OCI-LY7 (cell line): Measurements from ENCODE around the gene SLC2A8. TPM values are rescaled to one million over a fixed set of nuclear protein-coding genes. Genes with fewer than 3 reads are reported as not detected.

ENCODE experiments used
- BruUV-seq: library from RNA; stranded (reverse); fragments of 400-500 nt; replicated peaks from 2 replicates; lab custom pipeline; 2021; lab: Mats Ljungman, UMichigan
- CTCF ChIA-PET: fragments of 300-600 bp; sonication (Branson Sonifier 250); formaldehyde crosslinking; loops from one replicate; lab custom pipeline; 2022; ENCODE audit warnings: antibody characterized with exemption; ENCODE audit not compliant: unreplicated experiment; lab: Charles Lee
- POLR2A ChIA-PET: fragments of 300-600 bp; sonication (Branson Sonifier 250); formaldehyde crosslinking; loops from one replicate; lab custom pipeline; 2022; ENCODE audit warnings: antibody characterized with exemption; lab: Charles Lee
- DNase-seq: peaks from one replicate; pipeline ENCODE4 v3.0.0-alpha.2; 2015; ENCODE audit warnings: low spot score
- H2AFZ ChIP-seq: fragments of 200-600 bp; sonication (generic), shearing (Covaris generic); 2 replicates; pipeline ENCODE4 v1.6.1; 2014; ENCODE audit warnings: mild to moderate bottlenecking, antibody characterized with exemption, low read length, moderate library complexity
- H3K27ac ChIP-seq: fragments of 200-600 bp; sonication (generic); 2 replicates; pipeline ENCODE4 v1.5.1; 2014; ENCODE audit warnings: mixed run types, low read depth, mild to moderate bottlenecking, moderate library complexity, low read length, inconsistent platforms; ENCODE audit not compliant: poor library complexity, severe bottlenecking
- H3K36me3 ChIP-seq: fragments of 200-600 bp; sonication (generic); 2 replicates; pipeline ENCODE4 v1.6.1; 2014; ENCODE audit warnings: mild to moderate bottlenecking, antibody characterized with exemption, low read length, moderate library complexity, mixed read lengths; ENCODE audit not compliant: insufficient read depth
- H3K4me1 ChIP-seq: fragments of 200-600 bp; sonication (generic); 2 replicates; pipeline ENCODE4 v1.5.1; 2014; ENCODE audit warnings: mild to moderate bottlenecking, low read length; ENCODE audit not compliant: insufficient read depth, poor library complexity, severe bottlenecking
- H3K4me2 ChIP-seq: fragments of 200-600 bp; sonication (generic); 2 replicates; pipeline ENCODE4 v1.6.1; 2014; ENCODE audit warnings: mild to moderate bottlenecking, low read length
- H3K4me3 ChIP-seq: fragments of 200-600 bp; sonication (generic); 2 replicates; pipeline ENCODE4 v1.5.1; 2014; ENCODE audit warnings: mild to moderate bottlenecking, low read depth, low read length; ENCODE audit not compliant: poor library complexity, severe bottlenecking
- H3K79me2 ChIP-seq: fragments of 200-600 bp; sonication (generic); 2 replicates; pipeline ENCODE4 v1.6.1; 2016; ENCODE audit warnings: low read depth, mild to moderate bottlenecking, low read length, moderate library complexity, mixed read lengths; ENCODE audit not compliant: insufficient read depth
- H3K9me2 ChIP-seq: fragments of 200-600 bp; sonication (generic); 2 replicates; pipeline ENCODE4 v1.6.1; 2016; ENCODE audit warnings: mild to moderate bottlenecking, low read length, mixed read lengths; ENCODE audit not compliant: insufficient read depth
- H3K9me3 ChIP-seq: fragments of 200-600 bp; sonication (generic); 2 replicates; pipeline ENCODE4 v1.6.1; 2014; ENCODE audit warnings: mild to moderate bottlenecking, mixed run types, low read length, mixed read lengths
- H4K20me1 ChIP-seq: fragments of 200-600 bp; sonication (generic); 2 replicates; pipeline ENCODE4 v1.6.1; 2014; ENCODE audit warnings: mild to moderate bottlenecking, antibody characterized with exemption, low read length, moderate library complexity, mixed read lengths; ENCODE audit not compliant: insufficient read depth
- CTCF ChIP-seq: fragments of 200-600 bp; sonication (generic); conservative IDR thresholded peaks from 2 replicates; pipeline ENCODE4 v1.5.1; 2014; ENCODE audit warnings: mild to moderate bottlenecking, antibody characterized with exemption, low read length, moderate library complexity, mixed read lengths
- EZH2phosphoT487 ChIP-seq: fragments of 200-600 bp; sonication (generic); IDR thresholded peaks from 2 replicates; pipeline ENCODE4 v1.6.1; 2018; ENCODE audit warnings: low read depth, borderline replicate concordance, mild to moderate bottlenecking, mixed run types, antibody characterized with exemption, low read length, moderate library complexity, mixed read lengths
- intact Hi-C: fragments of 100-400 bp; cut with micrococcal nuclease; formaldehyde crosslinking; loops from one replicate; pipeline ENCODE4 v1.10.0; 2022; ENCODE audit not compliant: unreplicated experiment
- total RNA-seq, 2 experiments: library from RNA; depleted of rRNA in 1 of 2; stranded (reverse); fragments of >200 nt in 1 of 2; shearing (Covaris generic) in 1 of 2; gene quantifications; 2 replicates each; pipeline ENCODE4 v1.2.3, GENCODE V29; 2014 to 2022

The SLC2A8 gene
- total RNA-seq, 2 experiments from 2014 or later, result 11.9 to 19.6 TPM

DNA sequence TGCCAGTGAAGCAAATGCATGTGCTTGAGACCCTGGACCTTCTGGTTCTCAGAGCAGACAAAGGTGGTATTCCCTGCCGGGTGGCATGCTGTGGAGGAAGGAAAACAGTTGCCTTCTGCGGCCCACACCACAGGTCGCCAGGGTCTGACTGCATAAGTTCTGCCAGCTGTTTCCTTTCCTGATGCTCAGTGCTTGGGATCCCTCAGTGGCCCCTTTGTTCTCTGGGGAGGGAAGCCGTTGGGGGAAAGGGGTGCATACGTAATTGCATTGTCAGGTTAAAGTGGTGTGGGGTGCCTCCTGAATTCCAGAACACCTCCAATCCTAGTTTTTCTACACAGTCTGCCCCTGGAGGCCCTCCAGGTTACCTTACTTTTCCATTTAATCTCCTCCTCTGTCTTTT, 43.1 kb upstream of the SLC2A8 start:
- no peaks in the 10 kb centered on the region for H3K36me3 ChIP-seq
- H3K9me2 ChIP-seq, result no peaks in the 10 kb centered on the region
- no peak overlapping the region for H3K4me3 ChIP-seq
- no peaks in the 10 kb centered on the region for H3K79me2 ChIP-seq
- H4K20me1 ChIP-seq, result no peaks in the 10 kb centered on the region
- intact Hi-C loops, result no loop called here
- no peak overlapping the region for H2AFZ ChIP-seq
- no peak for DNase-seq
- CTCF ChIA-PET, result interaction anchor here (0.5 kb wide), 1 partner anchor 236 kb away, joined by 3 read pairs; no protein-coding TSS in a partner anchor
- TF ChIP-seq CTCF (no peak), EZH2phosphoT487 (no peak)
- no peak overlapping the region for H3K27ac ChIP-seq
- H3K4me1 ChIP-seq, result no peaks in the 10 kb centered on the region
- no TSS peak for BruUV-seq
- POLR2A ChIA-PET, result no interaction called here
- no peak overlapping the region for H3K4me2 ChIP-seq
- no peaks in the 10 kb centered on the region for H3K9me3 ChIP-seq

DNA sequence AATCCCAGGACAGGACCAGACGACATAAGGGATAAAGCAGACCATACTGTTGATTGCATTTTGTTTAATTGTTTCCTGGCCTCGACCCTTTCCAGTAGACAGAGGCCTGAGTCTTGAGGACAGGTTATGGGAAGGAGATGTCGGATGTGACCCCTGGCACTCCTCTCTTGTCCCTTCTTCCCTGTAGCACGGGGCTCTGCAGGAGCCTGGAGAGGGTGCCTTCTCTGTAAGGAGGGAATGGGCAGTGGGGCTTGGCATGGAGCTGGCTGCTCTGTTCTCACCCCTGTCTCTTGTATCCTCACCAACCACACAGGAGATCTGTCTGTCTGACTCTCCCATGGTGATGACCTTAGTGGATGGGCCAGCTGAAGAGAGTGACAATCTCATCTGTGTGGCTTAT, 40.1 kb upstream of the SLC2A8 start:
- Histone ChIP-seq H2AFZ (no peak overlapping the region), H3K27ac (no peak overlapping the region), H3K4me3 (no peak overlapping the region), H3K4me1 (no peaks in the 10 kb centered on the region), H3K4me2 (no peak overlapping the region), H3K9me2 (no peaks in the 10 kb centered on the region), H3K9me3 (no peaks in the 10 kb centered on the region), H3K79me2 (no peaks in the 10 kb centered on the region), H4K20me1 (no peaks in the 10 kb centered on the region), H3K36me3 (no peaks in the 10 kb centered on the region)
- TF ChIP-seq EZH2phosphoT487 (no peak), CTCF (no peak)
- intact Hi-C loops, result no loop called here
- ChIA-PET CTCF (no interaction called here), POLR2A (interaction anchor here (1.1 kb wide), 1 partner anchor 11 kb away, joined by 3 read pairs; no protein-coding TSS in a partner anchor)
- DNase-seq, result no peak
- no TSS peak for BruUV-seq

DNA sequence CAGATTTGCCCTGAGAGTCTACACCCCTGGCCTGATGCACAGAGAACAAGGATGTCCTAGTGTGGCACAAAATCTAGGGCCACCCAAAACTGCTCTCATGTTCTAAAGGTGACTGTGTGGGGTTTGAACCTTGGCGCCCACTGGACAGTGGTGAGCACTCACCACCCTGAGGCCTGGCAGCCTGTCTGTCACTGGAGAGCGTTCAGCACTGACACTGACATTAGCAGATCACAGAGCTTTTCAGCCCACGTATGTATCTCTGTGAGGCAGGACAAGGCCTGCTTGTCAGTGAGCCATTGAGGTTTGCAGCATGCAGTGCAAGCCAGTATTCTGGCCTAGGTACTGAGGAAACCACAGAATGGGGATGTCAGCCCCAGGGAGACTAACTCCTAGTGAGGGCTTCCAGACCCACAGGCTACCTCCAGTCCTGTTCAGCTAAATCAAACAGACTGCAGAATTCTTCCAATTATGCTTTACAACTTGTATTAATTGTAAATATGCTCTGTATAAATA, 38.9 kb upstream of the SLC2A8 start:
- Histone ChIP-seq H3K27ac (no peak overlapping the region), H3K4me1 (no peaks in the 10 kb centered on the region), H3K9me3 (no peaks in the 10 kb centered on the region), H3K9me2 (no peaks in the 10 kb centered on the region), H3K4me3 (no peak overlapping the region), H2AFZ (no peak overlapping the region), H3K79me2 (no peaks in the 10 kb centered on the region), H4K20me1 (no peaks in the 10 kb centered on the region), H3K4me2 (no peak overlapping the region), H3K36me3 (no peaks in the 10 kb centered on the region)
- DNase-seq, result no peak
- BruUV-seq, result no TSS peak
- TF ChIP-seq CTCF (no peak), EZH2phosphoT487 (no peak)
- intact Hi-C loops, result no loop called here
- ChIA-PET POLR2A (no interaction called here), CTCF (no interaction called here)
